DMS53 treated with DMSO at 0.1 percent for 48 hours (cell line): ENCODE data around the gene DPY19L2.
"Not testable (repeated sequence)": the region's sequence is repeated elsewhere in the genome, so short reads cannot be mapped to it uniquely, and the experiment has no call there.

Experiments
- DNase-seq: peaks from one replicate; lab custom pipeline; 2025; ENCODE audit not compliant: unreplicated experiment; lab: John Stamatoyannopoulos, UW

The DPY19L2 gene

DNA sequence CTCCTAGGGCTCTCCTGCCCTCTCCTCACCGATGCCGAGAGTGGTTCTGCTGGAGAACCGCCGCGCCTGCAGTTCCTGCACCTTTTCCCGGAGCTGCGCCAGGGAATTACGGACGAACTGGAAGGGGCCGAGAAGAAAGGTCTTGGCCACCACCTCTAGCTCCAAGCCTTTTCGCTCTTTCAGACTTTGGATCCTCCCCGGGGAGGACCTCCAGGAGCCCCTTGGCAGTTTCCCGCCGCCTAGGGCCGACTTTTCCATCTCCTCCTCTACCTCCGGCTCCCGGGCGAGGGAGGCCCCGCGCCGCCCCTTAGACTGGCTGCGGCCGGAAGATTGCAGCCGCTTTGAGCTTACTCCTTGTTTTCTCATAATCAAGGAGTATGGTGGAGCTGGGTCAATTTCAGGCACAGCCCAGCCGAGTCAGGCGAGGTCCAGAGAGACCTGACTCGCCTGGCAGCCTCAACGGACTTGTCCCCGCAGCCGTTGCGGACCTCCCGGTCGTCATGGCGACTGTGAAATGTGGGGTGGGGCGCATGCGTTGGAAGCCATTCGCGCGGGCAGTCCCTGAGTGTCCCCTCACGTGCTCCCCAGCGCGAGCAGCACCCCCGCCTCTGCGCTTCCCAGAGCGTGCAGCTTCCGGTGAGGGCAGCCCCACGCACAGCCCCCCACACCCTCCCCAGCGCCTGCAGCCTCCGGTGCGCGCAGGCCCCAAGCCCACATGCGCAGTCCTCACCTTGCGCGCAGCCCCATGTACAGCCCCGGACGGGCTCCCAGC, at the start of gene DPY19L2:
Gene DPY19L2 (minus strand): TSS at position 466 of the 772 bp plus-strand sequence. CDS start 100 bp downstream, at position 366.
- peak; percentile 77 for DNase-seq

DNA sequence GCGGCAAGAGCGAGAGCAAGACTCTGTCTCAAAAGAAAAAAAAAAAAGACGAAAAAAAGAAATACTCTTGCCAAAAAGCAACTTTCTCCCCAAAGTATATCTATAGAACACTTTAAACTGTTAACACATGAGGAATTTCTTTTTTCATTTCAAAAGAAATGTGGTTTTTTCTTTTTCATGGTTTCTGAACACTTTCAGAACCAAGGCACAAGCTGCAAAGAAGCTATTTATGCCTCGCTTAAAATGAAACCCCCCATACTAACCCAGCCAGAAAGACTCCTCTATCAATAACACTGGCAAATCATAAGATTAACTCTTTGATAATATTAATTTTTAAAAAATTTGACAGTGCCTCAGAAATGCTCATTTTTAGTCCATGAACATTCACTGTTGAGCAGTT, 48.6 kb upstream of the DPY19L2 start:
- not testable (repeated sequence) for DNase-seq

DNA sequence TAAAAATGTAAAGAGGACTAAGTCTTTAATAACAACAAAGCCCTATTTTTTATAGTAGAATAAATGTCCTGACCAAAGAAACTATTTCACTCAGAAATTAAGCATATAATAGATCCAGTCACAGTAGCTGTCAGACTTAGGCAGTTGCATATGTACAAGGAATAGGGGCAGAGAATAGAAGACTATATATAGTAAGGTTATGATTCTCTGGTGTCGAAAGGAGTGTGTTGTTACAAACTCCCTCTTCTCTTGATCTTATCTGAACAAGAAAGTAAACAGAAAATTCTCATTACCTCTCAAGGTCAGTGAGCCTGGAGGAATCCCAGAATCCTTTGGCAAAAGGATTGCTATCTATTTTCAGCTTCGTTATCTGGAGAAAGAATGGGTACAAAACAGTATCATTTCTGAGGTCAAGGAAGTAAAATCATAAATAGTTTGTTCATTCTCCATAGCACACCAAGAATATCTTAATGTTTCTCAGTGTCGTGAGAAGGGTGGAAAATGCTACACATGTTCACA, 46.9 kb upstream of the DPY19L2 start:
- DNase-seq = not testable (repeated sequence)

DNA sequence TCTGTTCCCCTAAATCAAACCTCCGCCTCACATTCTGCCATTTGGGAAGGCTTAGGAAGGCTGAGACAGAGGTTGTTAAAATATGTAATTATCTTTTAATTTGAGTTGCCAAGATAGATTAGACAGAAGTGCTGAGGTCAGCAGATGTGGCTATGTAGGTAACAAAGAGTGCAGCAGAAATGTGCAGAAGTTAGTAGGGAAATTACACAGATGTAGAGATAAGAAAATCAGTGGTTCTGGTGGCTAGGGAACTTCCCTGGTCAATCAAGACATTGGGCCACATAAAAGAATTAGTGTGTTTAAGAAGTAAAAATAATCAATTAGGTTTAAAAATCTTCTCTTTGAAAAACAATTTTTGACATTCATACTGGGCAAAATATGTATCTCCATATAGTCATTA, 46.1 kb upstream of the DPY19L2 start:
- DNase-seq = not testable (repeated sequence)

DNA sequence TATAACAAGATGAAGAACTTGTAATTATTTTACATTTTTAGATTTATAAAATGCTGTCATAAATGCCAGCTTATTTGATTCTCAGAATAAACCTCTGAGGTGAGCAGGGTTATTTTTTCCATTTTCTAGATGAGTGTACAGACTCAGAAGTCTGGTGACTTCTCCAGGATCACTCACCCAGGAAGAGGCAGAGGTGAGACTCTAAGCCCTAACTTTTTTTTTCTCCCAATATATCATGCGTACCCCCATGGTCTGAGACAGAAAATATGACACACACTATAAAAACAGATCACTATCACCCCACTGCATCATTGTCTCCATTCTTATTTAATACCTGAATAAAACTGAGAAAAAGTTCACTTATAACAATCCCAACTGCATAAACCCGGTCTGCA, 45.4 kb upstream of the DPY19L2 start:
- DNase-seq = not testable (repeated sequence)

DNA sequence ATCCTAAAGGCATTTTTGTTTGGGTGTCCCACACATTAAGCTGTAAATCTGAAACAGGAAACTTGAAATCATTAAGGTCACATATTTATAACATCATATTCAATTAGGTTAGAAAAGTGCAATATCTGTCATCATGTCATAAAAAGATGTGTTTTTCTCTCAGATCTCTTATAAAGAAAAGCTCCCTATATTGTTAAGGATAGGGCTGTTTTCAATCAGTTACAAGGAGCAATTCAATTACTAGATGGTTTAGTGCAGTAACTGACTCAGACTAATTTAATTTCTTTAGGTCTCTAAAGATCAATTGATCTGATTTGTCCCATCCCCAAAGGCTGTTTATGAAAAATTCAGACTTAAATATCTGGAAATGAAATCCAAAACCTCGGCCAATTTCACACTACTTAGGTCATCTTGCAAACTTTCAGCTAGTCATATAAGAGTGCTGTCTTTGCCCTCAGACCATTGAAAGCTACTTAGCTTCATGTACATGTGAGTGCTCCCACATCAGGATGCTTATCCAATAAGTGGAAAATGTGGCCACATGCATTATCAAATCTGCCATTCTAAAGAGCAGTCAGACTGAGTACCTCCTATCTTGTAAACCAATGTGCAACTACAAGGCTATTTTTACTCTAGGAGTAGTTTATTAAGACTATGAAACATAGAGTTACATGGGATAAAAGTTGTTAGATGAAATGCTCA, 44.8 kb upstream of the DPY19L2 start:
- DNase-seq = not testable (repeated sequence)

DNA sequence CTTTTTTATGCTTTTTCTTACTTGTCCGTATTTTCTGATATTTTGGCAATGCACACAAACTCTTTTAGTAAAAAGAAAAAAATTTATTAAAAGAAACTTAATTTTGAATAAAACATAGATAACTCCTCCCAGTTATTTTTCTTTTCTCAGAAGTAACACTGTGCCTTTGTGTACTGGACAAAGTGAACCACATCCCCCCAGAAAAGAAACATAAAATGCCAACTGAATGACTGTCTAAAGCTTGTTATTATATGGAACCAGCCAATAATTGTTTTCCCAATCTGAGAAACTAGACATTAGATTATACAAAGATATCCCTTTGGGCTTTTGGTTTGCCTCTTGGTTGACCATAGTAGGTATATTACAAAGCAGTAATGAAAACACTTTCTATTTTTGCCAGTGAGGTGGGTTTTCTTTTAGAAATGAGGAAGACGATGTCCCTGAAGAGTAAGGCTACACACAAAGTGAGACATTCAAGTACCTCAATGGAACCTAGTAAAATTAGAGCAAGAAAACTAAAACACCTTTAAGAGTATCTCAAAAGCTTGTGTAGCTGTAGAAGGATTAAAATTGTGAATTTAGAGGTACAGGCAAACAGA, 44.2 kb upstream of the DPY19L2 start:
- not testable (repeated sequence) for DNase-seq

DNA sequence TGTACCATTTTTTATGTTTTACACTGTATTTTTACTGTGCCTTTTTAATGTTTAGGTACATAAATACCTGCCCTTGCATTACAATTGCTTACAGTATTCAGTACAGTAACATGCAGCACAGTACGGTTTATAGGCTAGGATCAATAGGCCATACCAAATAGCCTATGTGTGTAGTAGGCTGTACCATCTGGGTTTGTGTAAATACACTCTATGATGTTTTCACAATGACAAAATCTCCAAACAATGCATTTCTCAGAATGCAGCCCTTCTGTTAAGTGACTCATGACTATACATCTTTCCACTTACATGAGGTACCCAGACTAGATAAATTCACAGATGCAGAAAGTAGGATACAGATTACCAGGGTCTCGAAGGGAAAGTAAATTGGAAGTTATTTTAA, 43.0 kb upstream of the DPY19L2 start:
- DNase-seq = peak; percentile 75

DNA sequence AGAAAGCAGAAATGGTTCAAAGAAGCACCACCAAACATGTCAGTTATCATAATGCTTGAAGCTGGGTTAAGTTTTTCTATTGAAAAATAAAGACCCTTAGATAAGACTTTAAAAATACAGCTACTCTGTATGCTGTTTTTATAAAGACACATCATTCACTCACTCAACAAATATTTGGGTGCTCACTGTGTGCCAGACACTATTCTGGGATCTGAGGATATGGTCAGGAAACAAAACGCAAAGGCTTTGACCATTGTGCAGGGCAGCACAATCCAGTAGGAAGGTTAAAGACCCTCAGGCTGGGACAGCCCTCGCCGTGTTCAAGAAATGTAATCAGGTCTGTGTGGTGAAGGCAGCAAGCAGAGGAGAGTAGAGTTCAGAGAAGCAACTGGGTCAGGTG, 38.0 kb upstream of the DPY19L2 start:
- no peak for DNase-seq

DNA sequence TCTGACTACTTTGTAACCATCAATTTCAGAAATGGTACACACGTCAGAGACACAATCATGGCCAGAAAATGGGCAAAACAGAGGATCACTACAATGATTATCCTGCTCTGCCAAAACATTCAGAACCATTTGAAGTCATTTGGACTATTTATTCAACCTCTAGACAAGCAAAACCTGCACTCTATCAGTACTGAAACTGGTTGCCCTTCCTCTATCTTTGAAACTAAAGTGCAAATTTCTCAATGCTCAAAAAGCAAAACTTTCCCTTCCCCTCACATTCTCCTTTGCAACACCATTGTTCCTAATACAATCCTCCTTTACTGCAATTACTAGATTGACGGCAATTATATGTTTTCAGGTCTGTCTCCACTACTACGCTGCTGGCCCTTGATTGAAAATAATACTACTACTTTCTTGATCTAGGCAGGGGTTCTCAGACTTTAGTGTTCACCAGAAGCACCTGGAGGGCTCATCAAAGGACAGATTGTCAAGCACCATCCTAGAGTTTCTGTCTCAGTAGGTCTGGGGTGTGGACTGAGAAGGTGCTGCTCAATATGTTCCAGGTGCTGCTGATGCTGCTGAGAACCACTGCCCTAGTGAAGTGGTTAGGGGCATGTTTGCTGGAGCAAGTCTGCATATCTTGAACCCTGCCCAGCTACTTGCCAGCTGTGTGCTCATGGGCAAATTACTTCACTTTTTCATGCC, 31.5 kb upstream of the DPY19L2 start:
- DNase-seq = not testable (repeated sequence)

DNA sequence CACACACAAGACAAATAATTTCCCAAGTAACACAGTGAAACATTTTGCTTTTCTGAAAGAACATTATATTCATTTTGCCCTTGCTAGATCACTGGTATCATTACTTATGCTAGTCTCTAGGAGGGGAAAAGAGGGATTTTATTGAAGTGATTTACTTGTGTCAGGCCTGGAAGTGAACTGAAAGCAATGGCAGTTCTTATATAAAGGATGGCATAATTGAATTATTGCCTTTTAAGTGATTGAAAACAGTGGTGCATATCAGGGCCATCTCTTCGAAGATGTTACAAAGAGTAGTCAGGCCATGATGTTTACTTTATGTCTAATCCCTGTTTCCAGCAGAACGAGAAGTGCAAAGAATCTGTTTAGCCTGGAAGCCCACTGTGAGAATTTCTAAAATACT, 30.7 kb upstream of the DPY19L2 start:
- not testable (repeated sequence) for DNase-seq

DNA sequence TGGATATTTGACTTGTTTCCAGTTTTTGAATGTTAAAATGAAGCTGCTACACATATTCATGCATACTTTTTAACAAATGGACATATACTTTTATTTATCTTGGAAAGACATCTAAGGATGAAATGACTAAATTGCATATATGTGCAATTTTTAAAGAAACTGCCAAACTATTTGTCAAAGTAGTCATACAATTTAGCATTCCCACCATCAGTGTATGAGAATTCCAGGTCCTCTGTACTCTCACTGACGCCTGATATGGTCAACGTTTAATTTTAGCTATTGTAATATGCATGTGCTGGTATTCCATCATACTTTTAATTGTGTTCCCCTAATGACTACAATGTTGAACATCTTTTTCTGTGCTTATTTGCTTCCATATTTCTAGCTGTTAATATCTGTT, 22.5 kb upstream of the DPY19L2 start:
- DNase-seq = not testable (repeated sequence)

DNA sequence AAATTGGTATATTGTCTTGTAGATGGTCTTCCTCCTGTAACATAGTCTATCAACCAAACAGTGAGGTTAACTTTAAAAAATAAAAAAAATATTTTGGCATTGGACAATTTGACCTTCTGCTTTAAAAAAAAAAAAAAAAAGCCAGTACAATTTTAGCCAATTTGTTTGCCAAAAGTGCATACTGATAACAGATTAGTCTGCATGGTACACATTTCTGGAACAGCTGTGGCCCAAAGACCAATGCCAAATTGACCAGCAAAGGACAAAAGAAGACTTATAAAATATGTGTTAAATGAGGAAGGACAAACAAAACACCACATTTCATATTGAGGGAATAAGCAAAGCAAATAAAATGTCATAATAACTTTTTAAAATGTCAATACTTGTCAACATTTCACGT, 20.8 kb upstream of the DPY19L2 start:
- not testable (repeated sequence) for DNase-seq

DNA sequence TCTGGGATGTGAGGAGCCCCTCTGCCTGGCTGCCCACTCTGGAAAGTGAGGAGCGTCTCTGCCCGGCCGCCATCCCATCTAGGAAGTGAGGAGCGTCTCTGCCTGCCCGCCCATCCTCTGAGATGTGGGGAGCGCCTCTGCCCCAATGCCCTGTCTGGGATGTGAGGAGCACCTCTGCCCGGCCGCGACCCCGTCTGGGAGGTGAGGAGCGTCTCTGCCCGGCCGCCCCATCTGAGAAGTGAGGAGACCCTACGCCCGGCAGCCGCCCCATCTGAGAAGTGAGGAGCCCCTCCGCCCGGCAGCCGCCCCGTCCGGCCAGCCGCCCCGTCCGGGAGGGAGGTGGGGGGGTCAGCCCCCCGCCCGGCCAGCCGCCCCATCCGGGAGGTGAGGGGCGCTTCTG, 18.3 kb upstream of the DPY19L2 start:
- DNase-seq = not testable (repeated sequence)

DNA sequence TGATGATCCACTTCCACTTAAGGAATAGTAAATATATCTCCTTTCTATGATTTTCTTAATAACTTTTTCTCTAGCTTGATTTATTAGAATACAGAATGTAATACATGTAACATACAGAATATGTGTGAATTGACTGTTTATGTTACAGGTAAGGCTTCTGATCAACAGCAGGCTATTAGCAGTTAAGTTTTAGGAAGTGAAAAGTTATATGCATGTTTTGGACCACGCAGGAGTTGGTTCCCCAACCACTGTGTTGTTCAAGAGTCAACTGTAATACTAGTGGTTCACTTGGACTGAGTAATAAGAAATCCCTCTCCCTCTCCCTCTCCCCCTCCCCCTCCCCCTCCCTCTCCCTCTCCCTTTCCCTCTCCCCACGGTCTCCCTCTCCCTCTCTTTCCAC, 17.5 kb upstream of the DPY19L2 start:
- DNase-seq = not testable (repeated sequence)

DNA sequence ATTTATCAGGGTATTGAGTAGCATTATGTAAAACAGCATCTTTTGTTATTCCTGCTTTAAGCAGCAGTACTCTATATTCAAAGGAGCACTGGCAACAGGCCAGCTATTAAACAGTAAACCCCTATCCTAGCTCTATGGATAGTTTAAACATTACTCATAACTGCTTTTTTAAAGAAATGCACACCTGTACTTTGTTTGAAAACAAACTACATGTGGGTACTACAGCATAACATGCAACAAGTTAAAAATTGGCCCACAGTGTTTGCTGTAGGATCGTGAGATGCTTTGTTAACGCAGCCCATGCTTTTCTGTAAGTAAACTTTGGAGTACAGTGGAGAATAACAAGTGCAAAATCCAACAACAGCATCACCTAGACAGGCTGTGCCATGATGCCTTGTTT, 14.3 kb upstream of the DPY19L2 start:
- peak; percentile 36 for DNase-seq

DNA sequence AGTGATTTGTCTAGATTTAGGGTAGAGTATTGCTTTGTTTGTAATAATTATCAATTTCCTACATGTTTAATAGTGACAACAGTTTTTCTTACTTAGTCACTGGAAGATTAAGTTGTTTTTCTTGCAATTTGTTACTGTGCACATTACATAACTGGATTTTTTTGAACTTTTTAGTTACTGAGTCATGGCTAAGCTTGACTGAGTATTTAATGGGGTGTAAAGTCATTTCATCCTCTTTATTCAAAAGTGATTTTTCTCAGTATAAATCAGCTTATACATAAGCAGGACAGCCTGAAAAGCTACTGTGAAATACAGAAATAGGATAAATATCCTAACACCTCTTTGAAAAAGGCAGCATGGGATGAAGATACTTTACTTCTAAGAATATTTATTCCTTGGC, 12.5 kb upstream of the DPY19L2 start:
- DNase-seq = peak; percentile 6

DNA sequence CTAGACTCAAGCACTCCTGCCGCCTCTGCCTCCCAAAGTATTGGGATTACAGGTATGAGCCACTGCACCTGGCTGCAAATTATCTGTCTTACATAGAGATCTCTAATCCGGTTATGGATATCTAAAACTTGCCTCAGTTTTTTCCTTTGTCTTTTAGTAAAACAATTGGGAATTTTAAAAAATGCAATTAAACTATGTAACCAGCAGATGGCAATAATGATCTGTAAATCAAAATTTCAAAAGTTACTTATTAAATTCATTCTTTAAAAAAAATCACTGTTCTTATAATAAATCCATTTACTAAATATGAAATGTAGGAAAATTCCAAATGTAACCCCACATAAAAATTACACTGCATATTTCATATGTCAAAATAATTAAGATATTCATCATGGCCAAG, 4.3 kb upstream of the DPY19L2 start:
- not testable (repeated sequence) for DNase-seq

DNA sequence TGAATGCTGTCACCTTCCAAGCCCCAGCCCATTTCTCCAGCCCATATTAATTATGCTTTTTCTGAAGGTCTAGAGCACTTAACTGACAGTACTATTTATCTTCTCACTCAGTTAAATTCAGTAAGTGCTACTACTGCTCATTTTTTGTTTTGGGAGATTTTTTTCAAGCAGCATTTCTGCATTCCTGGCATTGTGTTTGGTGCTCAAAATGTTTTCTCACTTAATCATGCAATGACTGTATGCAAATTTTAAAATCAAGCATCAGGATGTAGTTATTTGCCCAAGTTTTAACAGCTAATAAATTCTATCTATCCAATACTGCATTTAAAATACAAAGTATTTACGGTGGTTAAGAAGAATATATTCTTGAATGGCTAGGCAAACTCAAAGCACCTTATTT, 1.6 kb upstream of the DPY19L2 start:
- DNase-seq = not testable (repeated sequence)

DNA sequence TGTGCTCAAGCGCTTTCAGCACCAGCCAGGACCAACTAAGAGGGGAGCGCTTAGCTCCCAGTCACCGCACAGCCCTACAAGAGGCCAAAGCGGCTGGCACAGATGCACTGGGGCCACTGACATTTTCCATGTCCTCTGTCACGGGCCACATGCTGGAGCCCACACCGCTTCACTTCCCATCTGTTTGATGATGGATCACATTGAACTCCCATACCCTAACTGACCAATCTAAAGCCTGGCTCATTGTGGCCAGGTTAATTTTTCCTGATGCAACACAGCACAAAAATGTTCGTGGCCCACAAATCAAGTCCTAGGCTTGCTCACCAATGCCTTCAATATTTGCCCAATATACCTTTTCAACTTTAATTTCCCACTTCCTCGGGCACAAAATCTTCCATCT, 1.1 kb upstream of the DPY19L2 start:
- DNase-seq = not testable (repeated sequence)

DNA sequence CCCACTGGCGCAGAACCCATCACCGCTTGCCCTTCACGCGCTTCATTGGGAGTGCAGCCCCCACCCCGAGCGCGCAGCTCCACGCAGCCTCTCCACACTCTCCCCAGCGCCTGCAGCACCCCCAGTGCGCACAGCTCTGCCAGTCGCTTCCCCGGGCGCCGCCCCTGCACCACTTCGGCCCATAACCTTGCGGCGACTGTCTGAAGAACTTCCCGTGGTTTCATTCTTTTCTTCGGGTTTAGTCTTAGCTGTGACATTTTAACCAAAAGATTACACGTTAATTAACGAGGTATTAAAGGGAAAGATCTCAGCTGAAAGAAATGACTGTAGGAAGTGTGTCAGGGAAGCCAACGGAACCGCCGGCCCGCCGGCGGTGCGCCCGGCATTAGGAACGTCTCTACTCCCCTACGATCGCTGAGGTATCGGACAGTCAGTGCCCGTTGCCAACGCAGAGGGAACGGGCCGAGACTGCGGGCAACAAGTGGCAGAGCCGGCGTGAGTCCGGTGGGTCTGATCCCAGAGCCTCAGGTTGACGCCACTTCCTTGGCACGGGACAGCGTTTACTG, 590 bp upstream of the DPY19L2 start:
- peak; percentile 58 for DNase-seq
